ENCODE results near the gene TBRG4.

GRCh38 chr7:45085619-45086200 lies 25.8 kb downstream of the TBRG4 start:
- TF ChIP-seq, protein P1, sequence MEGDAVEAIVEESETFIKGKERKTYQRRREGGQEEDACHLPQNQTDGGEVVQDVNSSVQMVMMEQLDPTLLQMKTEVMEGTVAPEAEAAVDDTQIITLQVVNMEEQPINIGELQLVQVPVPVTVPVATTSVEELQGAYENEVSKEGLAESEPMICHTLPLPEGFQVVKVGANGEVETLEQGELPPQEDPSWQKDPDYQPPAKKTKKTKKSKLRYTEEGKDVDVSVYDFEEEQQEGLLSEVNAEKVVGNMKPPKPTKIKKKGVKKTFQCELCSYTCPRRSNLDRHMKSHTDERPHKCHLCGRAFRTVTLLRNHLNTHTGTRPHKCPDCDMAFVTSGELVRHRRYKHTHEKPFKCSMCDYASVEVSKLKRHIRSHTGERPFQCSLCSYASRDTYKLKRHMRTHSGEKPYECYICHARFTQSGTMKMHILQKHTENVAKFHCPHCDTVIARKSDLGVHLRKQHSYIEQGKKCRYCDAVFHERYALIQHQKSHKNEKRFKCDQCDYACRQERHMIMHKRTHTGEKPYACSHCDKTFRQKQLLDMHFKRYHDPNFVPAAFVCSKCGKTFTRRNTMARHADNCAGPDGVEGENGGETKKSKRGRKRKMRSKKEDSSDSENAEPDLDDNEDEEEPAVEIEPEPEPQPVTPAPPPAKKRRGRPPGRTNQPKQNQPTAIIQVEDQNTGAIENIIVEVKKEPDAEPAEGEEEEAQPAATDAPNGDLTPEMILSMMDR (IDR thresholded peaks at IDR 0.05 in 8 of 11, conservative IDR thresholded peaks at IDR 0.05 in 3 of 11): no peak
- TF ChIP-seq POLR2A (IDR thresholded peaks at IDR 0.05) (no peak), POLR2AphosphoS5 (IDR thresholded peaks at IDR 0.05) (no peak)

All from spleen (tissue), 7 donors.